HFFc6 (cell line): ENCODE results near the gene FRRS1L. TPM values are rescaled to one million over a fixed set of nuclear protein-coding genes. Genes with fewer than 3 reads are reported as not detected.

Experiments
- DNase-seq: peaks from one replicate; pipeline ENCODE4 v3.0.0-alpha.2; 2018
- H3K27ac Mint-ChIP-seq: 2 replicates; pipeline ENCODE4 v1.8.0; 2020; ENCODE audit warnings: mild to moderate bottlenecking, mixed read lengths
- H3K27me3 Mint-ChIP-seq: 2 replicates; pipeline ENCODE4 v1.8.0; 2021; ENCODE audit warnings: mild to moderate bottlenecking, moderate library complexity, mixed read lengths; ENCODE audit not compliant: insufficient read depth
- H3K36me3 Mint-ChIP-seq: 2 replicates; pipeline ENCODE4 v1.8.0; 2021; ENCODE audit warnings: low read depth, mixed read lengths
- H3K4me1 Mint-ChIP-seq: 2 replicates; pipeline ENCODE4 v1.8.0; 2020; ENCODE audit warnings: low read depth, mixed read lengths
- H3K4me3 Mint-ChIP-seq: 2 replicates; pipeline ENCODE4 v1.8.0; 2020; ENCODE audit warnings: mild to moderate bottlenecking, moderate library complexity, mixed read lengths
- H3K9me3 Mint-ChIP-seq: 2 replicates; pipeline ENCODE4 v1.8.0; 2020; ENCODE audit warnings: mild to moderate bottlenecking, mixed read lengths
- CTCF ChIP-seq: fragments of 200-600 bp; sonication (generic); IDR thresholded peaks from 2 replicates; pipeline ENCODE4 v1.5.0; 2021; ENCODE audit warnings: antibody characterized with exemption, mild to moderate bottlenecking
- total RNA-seq, 6 experiments: library from RNA; stranded (reverse); fragmentation: NEBNext Ultra II Directional; extraction: Animal tissue kit (Norgen Biotek cat#: 25700); gene quantifications; 2 replicates in 1 of 6; 3 replicates in 5 of 6; pipeline ENCODE4 v1.2.3, GENCODE V29; 2021

Gene FRRS1L
- total RNA-seq, 6 experiments from 2014 or later, result not detected

- no peak overlapping the region for H3K27ac Mint-ChIP-seq
- H3K9me3 Mint-ChIP-seq, result no peaks in the 10 kb centered on the region
- H3K4me1 Mint-ChIP-seq, result peaks cover 16% of the 10 kb centered on the region
- H3K4me3 Mint-ChIP-seq, result no peak overlapping the region
- peaks cover 5% of the 10 kb centered on the region for H3K27me3 Mint-ChIP-seq
- no peak for TF ChIP-seq CTCF
- DNase-seq, result no peak
- H3K36me3 Mint-ChIP-seq, result no peaks in the 10 kb centered on the region
Observed at GRCh38 chr9:109172935-109173334, 5.9 kb upstream of the FRRS1L start.

DNA sequence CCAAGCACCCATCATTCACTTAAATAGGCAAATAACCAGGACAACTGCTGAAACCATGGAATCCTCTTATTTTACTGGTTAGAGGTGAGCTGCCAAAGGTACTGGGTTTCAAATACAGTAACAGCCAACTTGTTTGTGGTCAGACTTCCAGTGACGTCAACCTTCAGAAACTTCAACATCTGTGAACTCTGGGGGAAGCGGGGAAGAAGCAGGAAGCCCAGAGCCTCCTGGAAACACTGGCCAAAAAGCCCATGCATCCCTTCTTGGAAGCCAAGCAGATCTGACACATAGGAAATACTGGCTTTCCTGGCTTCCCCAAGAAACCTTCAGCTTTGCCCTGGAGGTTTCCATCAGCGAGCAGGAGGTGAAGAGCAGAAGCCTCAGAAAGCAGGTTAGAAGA lies 4.9 kb upstream of the FRRS1L start:
- Mint-ChIP-seq H3K4me3 (no peak overlapping the region), H3K4me1 (peaks cover 16% of the 10 kb centered on the region), H3K9me3 (no peaks in the 10 kb centered on the region), H3K27me3 (peaks cover 10% of the 10 kb centered on the region), H3K36me3 (no peaks in the 10 kb centered on the region), H3K27ac (no peak overlapping the region)
- DNase-seq, result no peak
- no peak for TF ChIP-seq CTCF

DNA sequence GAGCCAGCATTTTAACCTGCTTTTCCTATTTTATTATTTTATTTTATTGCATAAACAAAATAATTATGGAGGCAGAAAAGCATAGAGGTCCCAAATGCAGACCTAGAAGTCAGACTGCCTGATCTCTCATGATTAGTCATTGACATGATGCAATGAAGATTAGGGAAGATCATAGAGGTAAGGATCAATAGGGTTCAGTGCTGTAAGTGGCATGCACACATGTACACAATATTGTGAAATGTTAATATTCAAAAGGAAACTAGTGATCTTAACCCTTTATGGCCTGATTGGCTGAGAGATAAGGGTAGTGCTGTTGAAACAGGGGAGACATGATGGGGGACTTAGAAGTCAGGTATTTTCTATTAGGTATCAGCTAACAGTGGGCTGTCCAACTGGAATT lies 1.1 kb upstream of the FRRS1L start:
- no peak for TF ChIP-seq CTCF
- Mint-ChIP-seq H3K9me3 (no peaks in the 10 kb centered on the region; the same call in 1 of the 2 replicates), H3K27me3 (peaks cover 25% of the 10 kb centered on the region), H3K4me3 (no peak overlapping the region), H3K36me3 (no peaks in the 10 kb centered on the region), H3K27ac (no peak overlapping the region), H3K4me1 (peaks cover 16% of the 10 kb centered on the region)
- no peak for DNase-seq

GRCh38 chr9:109167716-109168115 lies 667 bp upstream of the FRRS1L start:
- no peak overlapping the region for H3K4me3 Mint-ChIP-seq
- no peak overlapping the region for H3K27ac Mint-ChIP-seq
- H3K9me3 Mint-ChIP-seq, result no peaks in the 10 kb centered on the region; the same call in 1 of the 2 replicates

GRCh38 chr9:109166171-109166770 lies 778 bp downstream of the FRRS1L start:
- H3K36me3 Mint-ChIP-seq, result no peaks in the 10 kb centered on the region
- no peak overlapping the region for H3K4me3 Mint-ChIP-seq

More at GRCh38 chr9:109167716-109168115, 667 bp upstream of the FRRS1L start:
- Mint-ChIP-seq H3K27me3 (peaks cover 30% of the 10 kb centered on the region), H3K36me3 (no peaks in the 10 kb centered on the region), H3K4me1 (peaks cover 16% of the 10 kb centered on the region)
- TF ChIP-seq CTCF, result no peak
- DNase-seq, result no peak

More at GRCh38 chr9:109166171-109166770, 778 bp downstream of the FRRS1L start:
- TF ChIP-seq CTCF, result no peak
- peaks cover 32% of the 10 kb centered on the region for H3K27me3 Mint-ChIP-seq
- peaks cover 5% of the 10 kb centered on the region; the same call in 1 of the 2 replicates for H3K4me1 Mint-ChIP-seq
- no peaks in the 10 kb centered on the region; the same call in 1 of the 2 replicates for H3K9me3 Mint-ChIP-seq
- no peak for DNase-seq
- H3K27ac Mint-ChIP-seq, result no peak overlapping the region
